HG02973 (cell line): ENCODE data around the gene WFDC6.
"Not testable (repeated sequence)": the region's sequence is repeated elsewhere in the genome, so short reads cannot be mapped to it uniquely, and the experiment has no call there.

Source experiments
- ATAC-seq: cut with Tn5 transposase; IDR thresholded peaks from one replicate; pipeline ENCODE4 v1.9.1; 2021; ENCODE audit warnings: moderate library complexity; ENCODE audit not compliant: unreplicated experiment

WFDC6 gene

GRCh38 chr20:45539382-45539781 lies at the start of gene WFDC6:
Gene WFDC6, minus strand, starts transcription at chr20:45539482. Its CDS starts 75 bp downstream, at chr20:45539407.
- no peak for ATAC-seq

DNA sequence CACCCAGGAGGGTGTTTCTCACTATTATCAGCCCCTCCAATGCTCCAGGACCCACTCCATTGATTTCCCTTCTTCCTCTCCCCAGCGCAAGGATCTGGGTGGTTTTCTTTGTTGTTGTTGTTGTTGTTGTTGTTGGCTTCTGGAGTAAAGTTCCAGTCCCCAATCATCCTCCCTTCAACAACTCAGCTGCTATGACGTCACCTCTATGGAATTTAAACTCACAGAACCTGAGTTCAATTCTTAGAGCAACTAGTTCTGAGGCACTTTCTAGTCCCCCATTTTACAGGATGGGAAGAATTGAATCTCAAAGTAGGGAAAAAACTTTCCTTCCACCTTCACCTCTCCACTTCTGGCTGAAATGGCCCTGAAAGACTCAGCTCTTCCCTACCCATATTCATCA lies 49.5 kb upstream of the WFDC6 start:
- ATAC-seq = no peak

DNA sequence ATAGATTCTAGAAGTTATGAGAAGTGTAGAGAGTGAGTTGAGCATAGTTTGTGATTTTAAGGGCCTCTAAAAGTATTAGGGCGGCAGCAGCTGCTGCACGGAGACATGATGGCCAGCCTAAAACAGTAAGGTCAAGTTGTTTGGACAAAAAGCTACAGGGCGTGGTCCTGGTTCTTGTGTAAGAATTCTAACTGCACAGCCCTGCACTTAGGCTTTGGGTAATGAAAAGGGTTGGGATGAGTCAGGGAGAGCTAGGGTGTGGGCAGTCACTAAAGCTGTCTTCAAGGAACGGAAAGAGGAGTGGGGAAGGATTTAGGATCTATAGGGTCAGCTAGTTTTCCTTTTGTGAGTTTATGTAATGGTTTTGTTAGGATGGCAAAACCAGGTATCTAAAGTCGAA lies 46.7 kb upstream of the WFDC6 start:
- not testable (repeated sequence) for ATAC-seq

- ATAC-seq = not testable (repeated sequence)
Measured at GRCh38 chr20:45584294-45584693, 45.0 kb upstream of the WFDC6 start.

- ATAC-seq = no peak
Measured at GRCh38 chr20:45583502-45583901, 44.2 kb upstream of the WFDC6 start.

GRCh38 chr20:45581702-45582101 lies 42.4 kb upstream of the WFDC6 start:
- no peak for ATAC-seq

DNA sequence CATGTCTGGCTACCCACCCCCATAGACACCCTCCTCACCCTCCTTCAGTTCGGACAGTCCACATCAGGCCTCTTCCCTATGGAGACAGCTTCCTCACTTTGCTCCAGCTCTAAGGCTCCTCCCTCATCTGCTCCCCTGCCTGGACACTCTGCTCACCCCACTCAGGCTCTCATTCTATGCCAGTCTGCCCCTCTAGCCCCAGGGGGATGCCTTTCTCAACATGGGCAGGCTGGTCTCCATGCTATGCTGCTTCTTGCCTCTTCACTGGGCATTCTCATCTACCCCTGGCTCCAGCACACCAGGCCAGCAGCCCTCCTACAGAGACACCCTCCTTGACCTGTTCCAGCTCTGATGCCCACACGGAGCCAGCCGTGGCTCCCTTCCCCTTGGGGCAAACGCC lies 39.9 kb upstream of the WFDC6 start, which contains the start of gene WFDC8:
Gene WFDC8 (minus strand): TSS at position 101 of the 400 bp plus-strand sequence. CDS start 37 bp downstream, at position 64.
- ATAC-seq = no peak

GRCh38 chr20:45578231-45578630 lies 38.9 kb upstream of the WFDC6 start:
- no peak for ATAC-seq

DNA sequence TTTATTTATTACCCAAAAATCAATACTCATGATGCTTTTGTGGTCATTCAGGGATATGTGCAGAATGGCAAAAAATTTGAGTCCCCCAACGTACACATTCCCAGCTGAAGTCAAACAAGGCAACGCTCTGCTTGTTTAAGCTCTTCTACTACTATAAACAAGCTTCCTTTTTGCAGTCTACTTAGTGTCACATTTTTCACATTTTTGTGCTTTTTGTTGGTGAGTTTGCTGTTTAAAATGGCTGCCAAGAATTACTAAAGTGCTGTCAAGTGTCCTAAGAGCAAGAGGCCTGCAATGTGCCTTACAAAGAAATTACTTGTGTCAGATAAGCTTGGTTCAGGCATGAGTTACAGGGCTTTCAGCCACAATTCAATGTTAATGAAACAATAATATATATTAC lies 37.7 kb upstream of the WFDC6 start:
- ATAC-seq = no peak

- ATAC-seq = no peak
Measured at GRCh38 chr20:45575931-45576330, 36.6 kb upstream of the WFDC6 start.

GRCh38 chr20:45569650-45570049 lies 30.4 kb upstream of the WFDC6 start:
- ATAC-seq = not testable (repeated sequence)

- no peak for ATAC-seq
Measured at GRCh38 chr20:45564760-45565276, 25.5 kb upstream of the WFDC6 start.

DNA sequence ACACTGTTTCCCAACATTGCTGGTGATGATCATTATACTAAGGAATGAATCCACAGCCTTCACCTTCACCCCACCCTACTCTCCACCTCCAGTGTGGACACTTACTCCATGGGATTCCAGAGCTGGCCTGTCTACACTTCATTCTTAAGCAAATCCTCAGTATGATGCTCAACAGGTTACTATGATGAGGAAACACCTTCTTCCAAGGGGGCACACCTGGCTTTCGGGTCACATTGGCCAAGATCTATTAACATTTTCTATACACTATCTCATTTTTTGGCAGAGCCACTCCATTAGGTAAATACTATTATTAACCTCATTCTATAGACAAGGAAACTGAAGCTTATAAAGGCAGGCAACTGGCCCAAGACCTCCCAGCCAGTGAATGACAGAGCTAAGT lies 15.9 kb upstream of the WFDC6 start:
- no peak for ATAC-seq

DNA sequence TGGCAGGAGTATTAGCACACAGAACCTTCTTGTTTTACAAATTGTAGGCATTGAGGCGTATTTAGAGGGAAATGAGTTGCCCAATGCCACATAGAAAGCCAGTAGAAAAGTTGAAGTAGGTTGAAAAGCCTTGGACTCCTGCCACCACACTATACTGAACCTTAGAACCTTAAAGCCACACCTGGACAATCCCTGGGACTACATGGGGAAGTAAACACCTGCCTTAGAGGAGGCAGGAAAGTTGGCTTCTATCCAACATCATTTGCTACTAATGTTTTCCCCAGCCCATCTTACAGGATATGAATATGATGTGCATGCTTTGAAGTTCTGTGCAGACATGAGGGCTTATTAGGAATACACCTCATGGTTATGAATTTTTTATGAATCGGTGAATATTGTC lies 13.2 kb upstream of the WFDC6 start:
- no peak for ATAC-seq

GRCh38 chr20:45550765-45551164 lies 11.5 kb upstream of the WFDC6 start:
- no peak for ATAC-seq

DNA sequence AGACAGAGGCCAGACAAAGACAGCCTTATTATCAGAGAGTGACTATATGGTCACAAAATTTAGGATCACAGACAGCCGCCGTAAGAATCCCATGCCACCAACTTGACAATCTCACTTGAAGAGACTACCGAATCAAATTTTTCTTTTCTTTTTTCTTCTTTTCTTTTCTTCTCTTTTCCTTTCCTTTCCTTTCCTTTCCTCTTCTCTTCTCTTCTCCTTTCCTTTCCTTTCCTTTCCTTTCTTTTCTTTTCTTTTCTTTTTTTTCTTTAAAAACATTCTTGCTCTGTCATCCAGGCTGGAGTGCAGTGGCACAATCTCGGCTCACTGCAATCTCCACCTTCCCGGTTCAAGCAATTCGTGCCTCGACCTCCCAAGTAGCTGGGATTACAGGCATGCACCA lies 9.1 kb upstream of the WFDC6 start:
- ATAC-seq = no peak

DNA sequence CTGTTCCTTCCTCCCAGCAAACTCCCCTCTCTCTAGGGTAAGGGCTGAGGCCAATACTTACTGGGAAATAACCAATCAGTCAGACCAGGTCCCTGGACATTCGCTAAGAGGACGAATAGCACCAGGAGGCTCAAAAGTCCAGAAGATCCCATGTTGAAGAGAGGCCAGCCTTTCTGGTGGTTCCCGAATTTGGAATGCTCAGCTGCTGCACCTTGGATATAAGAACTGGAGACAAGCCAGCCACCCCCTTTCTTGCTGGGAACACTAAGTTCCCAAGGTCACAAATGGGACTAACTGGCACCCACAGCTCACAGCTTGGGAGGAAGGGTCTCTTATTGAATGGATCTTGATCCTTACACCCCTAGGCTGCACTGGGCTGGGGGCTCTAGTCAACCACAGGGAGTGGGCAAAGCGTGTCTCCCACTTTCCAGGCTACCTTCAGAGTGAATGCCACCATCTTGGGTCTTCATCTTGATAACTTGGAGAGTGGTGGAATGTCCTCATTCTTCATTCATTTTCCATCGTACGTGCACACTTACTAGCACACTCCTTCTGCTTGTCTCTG lies 8.0 kb upstream of the WFDC6 start, which contains the start of gene EPPIN:
Gene EPPIN (minus strand): TSS at position 196 of the 565 bp plus-strand sequence. CDS start 44 bp downstream, at position 152.
- ATAC-seq = no peak

- ATAC-seq = no peak
Measured at GRCh38 chr20:45545754-45546453, 6.6 kb upstream of the WFDC6 start.

DNA sequence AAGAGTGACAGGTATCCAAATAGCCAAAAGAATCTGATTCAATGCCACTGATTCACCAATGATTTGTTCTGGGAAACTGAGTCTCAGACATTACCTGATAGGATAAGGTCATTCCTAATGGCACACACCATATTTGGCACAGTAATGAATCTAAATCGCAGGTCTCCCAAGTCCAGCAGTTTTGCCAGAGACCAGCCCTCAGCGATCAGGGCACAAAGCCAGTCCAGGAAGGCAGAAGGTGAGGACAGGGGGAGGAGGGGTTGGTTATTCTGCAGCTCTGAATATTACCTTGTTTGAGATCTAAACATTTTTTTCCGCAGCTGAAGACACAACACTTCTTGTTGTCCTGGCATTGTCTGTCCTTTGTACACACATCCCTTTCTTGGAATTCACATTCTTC lies 6.1 kb upstream of the WFDC6 start:
- ATAC-seq = no peak

- no peak for ATAC-seq
Measured at GRCh38 chr20:45538209-45538799, 978 bp downstream of the WFDC6 start.

GRCh38 chr20:45527294-45527693 lies 12.0 kb downstream of the WFDC6 start:
- no peak for ATAC-seq

GRCh38 chr20:45523821-45524220 lies 15.5 kb downstream of the WFDC6 start:
- no peak for ATAC-seq
